K562 (cell line): Measurements from ENCODE around the gene FCRLA. TPM values are rescaled to one million over a fixed set of nuclear protein-coding genes. Genes with fewer than 3 reads are reported as not detected.
A peak's percentile ranks its signal among the peaks of the same experiment; 100 is the strongest.

Source experiments
- ATF2 ChIP-seq: sonication (generic); formaldehyde crosslinking; IDR thresholded peaks from 2 replicates; pipeline ENCODE4 v1.8.1; 2022; ENCODE audit warnings: missing genetic modification reagents
- CBX8 ChIP-seq: fragments of 200-600 bp; sonication (generic); IDR thresholded peaks from 2 replicates; pipeline ENCODE4 v1.6.1; 2012; ENCODE audit warnings: borderline replicate concordance, mixed run types, low read depth, mild to moderate bottlenecking, moderate library complexity, mixed read lengths, low read length, control low read depth, inconsistent platforms; ENCODE audit not compliant: poor library complexity, severe bottlenecking; ENCODE audit errors: extremely low read depth
- CHAMP1 ChIP-seq: fragments of 450-650 bp; IDR thresholded peaks from 2 replicates; pipeline ENCODE4 v1.6.1; 2016; ENCODE audit warnings: mild to moderate bottlenecking
- CTCFL ChIP-seq: IDR thresholded peaks from 2 replicates; pipeline ENCODE4 v1.6.1; 2011; ENCODE audit warnings: borderline replicate concordance, low read depth, mild to moderate bottlenecking, moderate library complexity, low read length; ENCODE audit not compliant: insufficient read depth, poor library complexity, severe bottlenecking
- JUND ChIP-seq, 2 experiments: IDR thresholded peaks; 2 replicates in 1 of 2; 3 replicates in 1 of 2; pipeline ENCODE4 v1.6.1; 2011; ENCODE audit warnings: borderline replicate concordance in 2 of 2, low read depth in 2 of 2, low read length in 2 of 2, improper control_type of control experiment in 1 of 2, missing biosample characterization in 1 of 2, missing genetic modification characterization in 1 of 2, missing genetic modification reagents in 1 of 2
- L3MBTL2 ChIP-seq: fragments of 450-650 bp; IDR thresholded peaks from 2 replicates; pipeline ENCODE4 v1.6.1; 2016; ENCODE audit warnings: mild to moderate bottlenecking, moderate library complexity
- MYNN ChIP-seq, 2 experiments: sonication (generic); formaldehyde crosslinking in 1 of 2; IDR thresholded peaks; 2 replicates each; pipeline versions ENCODE4 v1.5.0 to v1.6.1; 2016 to 2020; ENCODE audit warnings: antibody characterized with exemption in 1 of 2, missing genetic modification reagents in 1 of 2
- NCOA1 ChIP-seq: fragments of 450-650 bp; IDR thresholded peaks from 2 replicates; pipeline ENCODE4 v1.6.1; 2016; ENCODE audit warnings: low read depth
- SMARCC2 ChIP-seq: fragments of 450-650 bp; IDR thresholded peaks from 2 replicates; pipeline ENCODE4 v1.6.1; 2017; ENCODE audit warnings: antibody characterized with exemption, moderate library complexity, mild to moderate bottlenecking, low read depth
- TSHZ1 ChIP-seq: fragments of 250-450 bp; sonication (Bioruptor Pico); IDR thresholded peaks from 2 replicates; pipeline ENCODE4 v1.4.0; 2020; ENCODE audit warnings: mild to moderate bottlenecking, moderate library complexity
- ZNF311 ChIP-seq: fragments of 250-450 bp; sonication (Bioruptor Pico); IDR thresholded peaks from 2 replicates; pipeline ENCODE4 v1.4.0; 2020; ENCODE audit warnings: mild to moderate bottlenecking, moderate library complexity
- ZNF75A ChIP-seq: fragments of 450-650 bp; formaldehyde crosslinking; IDR thresholded peaks from 2 replicates; pipeline ENCODE4 v1.4.0; 2020; ENCODE audit warnings: mild to moderate bottlenecking
- ZSCAN32 ChIP-seq: fragments of 450-650 bp; formaldehyde crosslinking; IDR thresholded peaks from 2 replicates; pipeline ENCODE4 v1.4.0; 2020; ENCODE audit warnings: mild to moderate bottlenecking, moderate library complexity
- polyA plus RNA-seq, 8 experiments: library from polyadenylated mRNA; depleted of rRNA in 4 of 8; stranded (reverse) in 5 of 8; unstranded in 3 of 8; fragments of >200 nt; fragmentation: Nextera tagmentation in 2 of 8; fragmentation: Illumina TruSeq in 1 of 8; extraction: Ambion mirVana in 2 of 8; extraction: Trizol in 1 of 8; gene quantifications; 2 replicates each; pipeline versions ENCODE4 v1.2.1 to v1.2.3, GENCODE V29; 2011 to 2014; ENCODE audit warnings: inconsistent platforms in 1 of 8, missing spikeins in 1 of 8
- total RNA-seq, 7 experiments: library from RNA; depleted of rRNA in 6 of 7; stranded (reverse); fragments of >200 nt in 6 of 7; fragmentation: Illumina TruSeq in 2 of 7; extraction: Trizol in 2 of 7; gene quantifications; 2 replicates each; pipeline versions ENCODE4 v1.2.1 to v1.2.3, GENCODE V29; 2011 to 2021; ENCODE audit warnings: low replicate concordance in 1 of 7
- TF ChIP-seq, protein P1 (sequence below): fragments of 450-650 bp; conservative IDR thresholded peaks from 2 replicates; pipeline ENCODE4 v1.6.1; 2016; ENCODE audit warnings: missing genetic modification characterization, low read depth, mild to moderate bottlenecking, missing compliant biosample characterization, moderate library complexity
- TF ChIP-seq, protein P2 (sequence below): fragments of 250-450 bp; sonication (Bioruptor Pico); IDR thresholded peaks from 2 replicates; pipeline ENCODE4 v1.6.1; 2021; ENCODE audit warnings: mild to moderate bottlenecking

FCRLA gene
- total and polyA plus RNA-seq, 9 of the 15 experiments (the other 6 are each of a cell fraction or from before 2014, with no cell fraction given), result 0.09 to 0.84 (median 0.44) TPM

DNA sequence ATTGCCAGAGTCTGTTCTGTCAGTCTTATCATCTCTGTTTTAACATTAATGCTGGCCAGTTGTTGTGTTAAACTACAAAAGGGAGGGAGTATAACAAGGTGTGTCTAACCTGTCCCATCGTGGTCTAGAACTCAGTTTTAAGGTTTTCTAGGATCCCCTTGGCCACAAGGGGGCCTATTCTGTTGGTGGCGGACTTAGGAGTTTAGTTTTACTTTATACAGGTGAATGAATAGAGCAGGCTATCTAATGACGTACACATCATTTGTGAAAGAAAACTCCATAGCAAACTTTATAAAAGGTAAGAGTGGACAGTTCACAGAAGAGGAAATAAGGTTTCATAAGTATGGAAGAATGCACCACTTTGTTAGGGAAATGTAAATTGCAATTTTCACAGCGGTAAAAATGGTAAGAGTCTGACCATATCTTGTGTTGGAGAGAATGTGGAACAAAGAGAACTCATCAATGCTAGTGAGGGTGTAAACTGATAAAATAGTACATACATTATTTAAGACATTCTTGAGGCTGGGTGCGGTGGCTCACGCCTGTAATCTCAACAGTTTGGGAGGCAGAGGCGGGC lies 56.6 kb downstream of the FCRLA start (continued):
- no peak for TF ChIP-seq CBX8
- TF ChIP-seq MYNN (IDR thresholded peaks at IDR 0.05), result no peak
- TF ChIP-seq MYNN (CRISPR knock-in tag; IDR thresholded peaks at IDR 0.05), result no peak
- peak; percentile 90 for TF ChIP-seq CTCFL
- no peak for TF ChIP-seq JUND (IDR thresholded peaks at IDR 0.05; ENCODE audit: borderline replicate concordance, low read depth, low read length)
- TF ChIP-seq JUND (tag; IDR thresholded peaks at IDR 0.05; ENCODE audit: borderline replicate concordance, low read depth, low read length), result no peak
- TF ChIP-seq L3MBTL2, result no peak
- TF ChIP-seq, protein P1, sequence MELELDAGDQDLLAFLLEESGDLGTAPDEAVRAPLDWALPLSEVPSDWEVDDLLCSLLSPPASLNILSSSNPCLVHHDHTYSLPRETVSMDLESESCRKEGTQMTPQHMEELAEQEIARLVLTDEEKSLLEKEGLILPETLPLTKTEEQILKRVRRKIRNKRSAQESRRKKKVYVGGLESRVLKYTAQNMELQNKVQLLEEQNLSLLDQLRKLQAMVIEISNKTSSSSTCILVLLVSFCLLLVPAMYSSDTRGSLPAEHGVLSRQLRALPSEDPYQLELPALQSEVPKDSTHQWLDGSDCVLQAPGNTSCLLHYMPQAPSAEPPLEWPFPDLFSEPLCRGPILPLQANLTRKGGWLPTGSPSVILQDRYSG (tag), result no peak
- TF ChIP-seq ATF2 (CRISPR knock-in tag), result no peak
- no peak for TF ChIP-seq NCOA1
- TF ChIP-seq, protein P2, sequence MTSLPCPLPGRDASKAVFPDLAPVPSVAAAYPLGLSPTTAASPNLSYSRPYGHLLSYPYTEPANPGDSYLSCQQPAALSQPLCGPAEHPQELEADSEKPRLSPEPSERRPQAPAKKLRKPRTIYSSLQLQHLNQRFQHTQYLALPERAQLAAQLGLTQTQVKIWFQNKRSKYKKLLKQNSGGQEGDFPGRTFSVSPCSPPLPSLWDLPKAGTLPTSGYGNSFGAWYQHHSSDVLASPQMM, result no peak
- TF ChIP-seq TSHZ1 (CRISPR knock-in tag), result no peak
- no peak for TF ChIP-seq ZNF311 (CRISPR knock-in tag)
- peak; percentile 53; the same call in 1 of the 2 replicates for TF ChIP-seq CHAMP1
- no peak for TF ChIP-seq ZSCAN32 (CRISPR knock-in tag)
- no peak for TF ChIP-seq ZNF75A (CRISPR knock-in tag)
- TF ChIP-seq SMARCC2, result no peak
